ENCODE measurements around the gene CENPT. TPM values are rescaled to one million over a fixed set of nuclear protein-coding genes. Genes with fewer than 3 reads are reported as not detected.
A peak's percentile ranks its signal among the peaks of the same experiment; 100 is the strongest.
"Not testable (repeated sequence)": the region's sequence is repeated elsewhere in the genome, so short reads cannot be mapped to it uniquely, and the experiment has no call there.

Gene CENPT
- total and polyA plus RNA-seq, 2 donors (not counting 3 experiments of a cell fraction or from before 2014, with no cell fraction given), result 60.3 to 61.3 TPM

GRCh38 chr16:67837190-67837589, 10.3 kb downstream of the CENPT start:
- intact Hi-C loops (cut with micrococcal nuclease); dilution Hi-C loops (cut with MboI; ENCODE audit: extremely low pct_ligation_motif_present, low sequenced_read_pairs); FAIRE-seq; H3K27ac ChIP-seq (ENCODE audit: insufficient read depth, low read depth, low read length); H3K36me3 ChIP-seq (ENCODE audit: control insufficient read depth in 2 of 2, extremely low read depth in 1 of 2, insufficient read depth in 2 of 2, low read length in 2 of 2); H3K4me3 ChIP-seq (replicated peaks in 1 of 3; ENCODE audit: insufficient read depth in 1 of 3, low read depth in 1 of 3, low read length in 3 of 3); H3K9me1 ChIP-seq (replicated peaks; ENCODE audit: control insufficient read depth, extremely low read depth, insufficient read depth, low read length); H3K9ac ChIP-seq (replicated peaks; ENCODE audit: extremely low read depth, insufficient read depth, low read length); H3K9me3 ChIP-seq (replicated peaks; ENCODE audit: control insufficient read depth, insufficient read depth, low read length); H3K27me3 ChIP-seq (ENCODE audit: control insufficient read depth in 2 of 2, insufficient read depth in 2 of 2, low read length in 2 of 2); H3K4me1 ChIP-seq (ENCODE audit: control insufficient read depth, extremely low read depth, insufficient read depth, low read length); DNase-seq (ENCODE audit: low read depth, low spot score); H3K4me2 ChIP-seq (ENCODE audit: insufficient read depth, low read length); H2AFZ ChIP-seq (ENCODE audit: low read depth, low read length); H4K20me1 ChIP-seq (replicated peaks; ENCODE audit: control insufficient read depth, extremely low read depth, insufficient read depth, low read length); BruUV-seq (replicated peaks): not testable (repeated sequence)
- ChIA-PET POLR2A (interaction anchor here (0.7 kb wide), 1 partner anchor 15 kb away, joined by 4 read pairs; no protein-coding TSS in a partner anchor), CTCF (interaction anchor here (1.3 kb wide), 1 partner anchor 165 kb away, joined by 3 read pairs; no protein-coding TSS in a partner anchor)
- H3K79me2 ChIP-seq (ENCODE audit: control insufficient read depth, insufficient read depth, low read length), result peaks cover 10% of the 10 kb centered on the region

GRCh38 chr16:67834242-67834614, 13.3 kb downstream of the CENPT start:
- Histone ChIP-seq H4K20me1 (replicated peaks; ENCODE audit: control insufficient read depth, extremely low read depth, insufficient read depth, low read length) (no peaks in the 10 kb centered on the region), H3K27ac (ENCODE audit: insufficient read depth, low read depth, low read length) (no peak overlapping the region), H3K4me3 (replicated peaks in 1 of 3; ENCODE audit: insufficient read depth in 1 of 3, low read depth in 1 of 3, low read length in 3 of 3) (peak overlapping the region in 1 of 3 experiments; percentile 69), H3K36me3 (ENCODE audit: control insufficient read depth in 2 of 2, extremely low read depth in 1 of 2, insufficient read depth in 2 of 2, low read length in 2 of 2) (peaks cover 4 to 25% of the 10 kb centered on the region in 2 experiments), H3K9me1 (replicated peaks; ENCODE audit: control insufficient read depth, extremely low read depth, insufficient read depth, low read length) (no peaks in the 10 kb centered on the region), H3K79me2 (ENCODE audit: control insufficient read depth, insufficient read depth, low read length) (peaks cover 11% of the 10 kb centered on the region), H3K4me1 (ENCODE audit: control insufficient read depth, extremely low read depth, insufficient read depth, low read length) (peaks cover 7% of the 10 kb centered on the region), H3K27me3 (ENCODE audit: control insufficient read depth in 2 of 2, insufficient read depth in 2 of 2, low read length in 2 of 2) (no peaks in the 10 kb centered on the region), H3K9me3 (replicated peaks; ENCODE audit: control insufficient read depth, insufficient read depth, low read length) (no peaks in the 10 kb centered on the region), H3K9ac (replicated peaks; ENCODE audit: extremely low read depth, insufficient read depth, low read length) (peak overlapping the region; percentile 70), H2AFZ (ENCODE audit: low read depth, low read length) (peak overlapping the region; percentile 96), H3K4me2 (ENCODE audit: insufficient read depth, low read length) (peak overlapping the region; percentile 58)
- DNase-seq (ENCODE audit: low read depth, low spot score) (no peak), FAIRE-seq (peak; percentile 62)
- TF ChIP-seq GATA2 (IDR thresholded peaks at IDR 0.05; ENCODE audit: insufficient read depth, insufficient read length, low read depth, low read length) (no peak), JUN (IDR thresholded peaks at IDR 0.05; ENCODE audit: borderline replicate concordance, insufficient read depth, insufficient read length, low read depth) (no peak), CTCF (IDR thresholded peaks at IDR 0.05; ENCODE audit: extremely low read depth in 1 of 2, insufficient read depth in 1 of 2, low read depth in 1 of 2, low read length in 2 of 2) (no peak), POLR2A (IDR thresholded peaks at IDR 0.05; ENCODE audit: low read depth, low read length) (no peak), POLR2AphosphoS5 (IDR thresholded peaks at IDR 0.05; ENCODE audit: insufficient read depth, low read depth, low read length) (no peak), EZH2 (IDR thresholded peaks at IDR 0.05; ENCODE audit: borderline replicate concordance, low read depth, low read length, severe bottlenecking) (no peak), FOS (IDR thresholded peaks at IDR 0.05; ENCODE audit: borderline replicate concordance, insufficient read depth, low read length) (no peak), MAX (IDR thresholded peaks at IDR 0.05; ENCODE audit: insufficient read depth, insufficient read length) (no peak), MYC (IDR thresholded peaks at IDR 0.05; ENCODE audit: low read depth, low read length) (no peak)
- dilution Hi-C loops (cut with MboI; ENCODE audit: extremely low pct_ligation_motif_present, low sequenced_read_pairs) (no loop called here), intact Hi-C loops (cut with micrococcal nuclease) (no loop called here)
- POLR2A ChIA-PET, result interaction anchor here (1.0 kb wide), 2 partner anchors 18 to 99 kb away, joined by 3 to 4 read pairs; no protein-coding TSS in a partner anchor
- CTCF ChIA-PET, result interaction anchor here (1.1 to 2.3 kb wide), 8 partner anchors 9 to 313 kb away, joined by 3 to 35 read pairs (median 7); partner anchors contain the start of genes RANBP10, RIPOR1 and TSNAXIP1
- no TSS peak for BruUV-seq (replicated peaks)
